Endometrial microvascular endothelial cells (primary cell): ENCODE measurements around the gene CASP14. TPM values are rescaled to one million over a fixed set of nuclear protein-coding genes. Genes with fewer than 3 reads are reported as not detected.
"Not testable (repeated sequence)": the region's sequence is repeated elsewhere in the genome, so short reads cannot be mapped to it uniquely, and the experiment has no call there.

Experiments used
- in situ Hi-C: cut with HindIII; loops from 2 replicates; pipeline ENCODE4 v1.10.0; 2017; ENCODE audit warnings: low sequenced_read_pairs, low pct_unique_long_range_greater_than_20kb; ENCODE audit errors: inconsistent ontology term
- total RNA-seq: library from RNA; depleted of rRNA; stranded (reverse); fragments of >200 nt; gene quantifications from one replicate; pipeline ENCODE4 v1.2.3, GENCODE V29; 2015; ENCODE audit errors: inconsistent ontology term

CASP14 gene
- total RNA-seq, 1 donor from 2014 or later: not detected

GRCh38 chr19:15050639-15051038 is 1.4 kb downstream of the CASP14 start:
- in situ Hi-C loops: no loop called here

GRCh38 chr19:15062036-15062435 is 12.8 kb downstream of the CASP14 start:
- in situ Hi-C loops: no loop called here

- in situ Hi-C loops: not testable (repeated sequence)
Observed at GRCh38 chr19:15070386-15070785, 21.1 kb downstream of the CASP14 start.

- in situ Hi-C loops: no loop called here
Observed at GRCh38 chr19:15072930-15073647, 23.8 kb downstream of the CASP14 start.

- in situ Hi-C loops: no loop called here
Observed at GRCh38 chr19:15074371-15074770, 25.1 kb downstream of the CASP14 start.

- in situ Hi-C loops: no loop called here
Observed at GRCh38 chr19:15075806-15076205, 26.5 kb downstream of the CASP14 start.

- in situ Hi-C loops: not testable (repeated sequence)
Observed at GRCh38 chr19:15080002-15080401, 30.7 kb downstream of the CASP14 start.

GRCh38 chr19:15081911-15082310 is 32.6 kb downstream of the CASP14 start, which contains the start of gene OR1I1:
TSS of gene OR1I1 (plus strand) at chr19:15082211. CDS start at chr19:15087066, 4,855 bp downstream.
- in situ Hi-C loops: no loop called here

GRCh38 chr19:15087182-15087581 is 37.9 kb downstream of the CASP14 start:
- in situ Hi-C loops: no loop called here

- in situ Hi-C loops: no loop called here
Observed at GRCh38 chr19:15091918-15092753, 42.9 kb downstream of the CASP14 start.

GRCh38 chr19:15093001-15093400 is 43.7 kb downstream of the CASP14 start:
- in situ Hi-C loops: no loop called here

GRCh38 chr19:15096223-15096622 is 46.9 kb downstream of the CASP14 start:
- in situ Hi-C loops: no loop called here

GRCh38 chr19:15097980-15098379 is 48.7 kb downstream of the CASP14 start:
- in situ Hi-C loops: not testable (repeated sequence)

- in situ Hi-C loops: no loop called here
Observed at GRCh38 chr19:15098460-15098859, 49.2 kb downstream of the CASP14 start.

- in situ Hi-C loops: no loop called here
Observed at GRCh38 chr19:15099017-15099582, 49.8 kb downstream of the CASP14 start.

- in situ Hi-C loops: no loop called here
Observed at GRCh38 chr19:15101479-15102082, 52.3 kb downstream of the CASP14 start.

GRCh38 chr19:15104003-15104402 is 54.7 kb downstream of the CASP14 start:
- in situ Hi-C loops: no loop called here

GRCh38 chr19:15104411-15104810 is 55.1 kb downstream of the CASP14 start:
- in situ Hi-C loops: no loop called here

GRCh38 chr19:15105044-15105443 is 55.8 kb downstream of the CASP14 start:
- in situ Hi-C loops: no loop called here
